GM08714 (cell line): Measurements from ENCODE around the gene JPH3.

Experiments used
- H3K4me3 ChIP-seq: fragments of 200-500 bp; sonication (Bioruptor generic); 2 replicates; pipeline ENCODE4 v1.5.1; 2014; ENCODE audit warnings: mild to moderate bottlenecking, low read length, inconsistent platforms
- ZNF274 ChIP-seq: IDR thresholded peaks from 2 replicates; pipeline ENCODE4 v1.6.1; 2012; ENCODE audit warnings: mild to moderate bottlenecking, low read depth, low read length

Gene JPH3

GRCh38 chr16:87688876-87689815 is 86.8 kb downstream of the JPH3 start:
- TF ChIP-seq ZNF274, result no peak
- H3K4me3 ChIP-seq, result no peak overlapping the region

DNA sequence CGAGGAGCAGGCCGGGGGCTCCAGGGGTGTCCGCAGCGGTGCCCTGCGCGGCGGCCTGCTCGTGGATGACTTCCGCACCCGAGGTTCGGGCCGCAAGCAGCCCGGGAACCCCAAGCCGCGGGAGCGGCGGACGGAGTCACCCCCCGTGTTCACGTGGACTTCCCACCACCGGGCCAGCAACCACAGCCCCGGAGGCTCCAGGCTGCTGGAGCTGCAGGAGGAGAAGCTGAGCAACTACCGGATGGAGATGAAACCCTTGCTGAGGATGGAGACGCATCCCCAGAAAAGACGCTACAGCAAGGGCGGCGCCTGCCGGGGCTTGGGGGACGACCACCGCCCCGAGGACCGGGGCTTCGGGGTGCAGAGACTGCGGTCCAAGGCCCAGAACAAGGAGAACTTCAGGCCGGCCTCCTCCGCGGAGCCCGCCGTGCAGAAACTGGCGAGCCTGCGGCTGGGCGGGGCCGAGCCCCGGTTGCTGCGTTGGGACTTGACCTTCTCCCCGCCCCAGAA is 87.7 kb downstream of the JPH3 start:
- no peak overlapping the region for H3K4me3 ChIP-seq
- TF ChIP-seq ZNF274, result no peak

GRCh38 chr16:87690911-87691685 is 88.8 kb downstream of the JPH3 start:
- no peak overlapping the region for H3K4me3 ChIP-seq
- no peak for TF ChIP-seq ZNF274

DNA sequence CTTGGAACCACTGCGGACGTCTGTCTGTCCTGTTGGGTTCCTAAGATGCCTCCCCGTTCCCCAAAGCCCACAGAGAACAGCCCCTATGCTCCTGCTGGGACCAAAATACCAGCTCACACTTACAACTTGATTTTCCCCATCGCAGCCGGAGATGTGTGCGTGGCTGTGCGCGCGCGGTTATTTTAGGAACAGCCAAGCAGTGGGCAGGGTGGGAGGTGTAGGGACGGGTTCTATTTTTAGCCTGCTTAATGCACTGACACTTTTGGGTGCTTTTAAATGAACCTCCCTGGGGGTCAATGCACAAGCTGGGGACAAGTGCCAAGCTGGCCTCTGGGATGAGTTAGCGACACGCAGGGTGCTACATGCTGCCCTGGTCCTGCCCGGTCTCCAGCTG is 89.4 kb downstream of the JPH3 start:
- no peak overlapping the region for H3K4me3 ChIP-seq
- TF ChIP-seq ZNF274, result no peak

- no peak for TF ChIP-seq ZNF274
- H3K4me3 ChIP-seq, result no peak overlapping the region
Measured at GRCh38 chr16:87692176-87692575, 89.9 kb downstream of the JPH3 start.

DNA sequence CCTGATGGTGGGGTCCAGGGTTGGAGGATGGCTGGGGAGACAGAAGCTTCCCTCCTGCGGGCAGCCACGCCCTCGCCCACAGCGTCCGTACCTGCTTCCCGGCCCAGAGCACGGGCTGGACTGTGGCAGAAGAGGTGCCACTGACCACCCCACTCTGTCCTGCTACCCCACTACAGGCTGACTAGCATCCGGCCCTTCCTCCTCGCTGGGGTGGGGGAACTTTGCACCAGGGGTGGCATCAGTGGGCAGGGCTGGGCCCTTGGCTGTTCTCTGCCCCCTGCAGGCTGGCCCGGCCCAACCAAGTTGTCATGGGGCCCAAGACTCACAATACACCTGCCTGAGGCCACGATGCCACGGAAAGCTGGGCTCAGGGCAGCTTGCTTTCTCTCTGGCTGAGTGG is 90.4 kb downstream of the JPH3 start:
- H3K4me3 ChIP-seq, result no peak overlapping the region
- no peak for TF ChIP-seq ZNF274

DNA sequence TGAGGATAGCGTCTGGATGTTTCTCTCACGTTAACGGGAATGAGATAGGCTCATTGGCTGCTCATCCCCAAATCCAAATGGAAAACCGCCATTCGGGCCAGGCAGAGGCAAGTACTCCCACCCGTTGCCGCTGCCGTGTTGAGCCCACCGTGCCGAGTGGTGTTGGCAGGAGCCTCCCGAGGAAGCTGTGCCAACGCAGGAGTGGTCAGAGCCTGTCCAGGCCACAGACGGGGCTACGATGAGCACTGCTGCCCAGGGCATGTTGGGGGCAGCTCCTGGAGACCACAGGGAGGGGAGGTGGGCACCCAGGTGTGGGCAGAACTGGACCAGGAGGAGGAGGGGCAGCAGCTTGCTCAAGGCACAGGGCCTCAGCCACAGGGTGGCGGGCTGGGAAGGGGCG is 91.5 kb downstream of the JPH3 start:
- TF ChIP-seq ZNF274, result no peak
- H3K4me3 ChIP-seq, result no peak overlapping the region

DNA sequence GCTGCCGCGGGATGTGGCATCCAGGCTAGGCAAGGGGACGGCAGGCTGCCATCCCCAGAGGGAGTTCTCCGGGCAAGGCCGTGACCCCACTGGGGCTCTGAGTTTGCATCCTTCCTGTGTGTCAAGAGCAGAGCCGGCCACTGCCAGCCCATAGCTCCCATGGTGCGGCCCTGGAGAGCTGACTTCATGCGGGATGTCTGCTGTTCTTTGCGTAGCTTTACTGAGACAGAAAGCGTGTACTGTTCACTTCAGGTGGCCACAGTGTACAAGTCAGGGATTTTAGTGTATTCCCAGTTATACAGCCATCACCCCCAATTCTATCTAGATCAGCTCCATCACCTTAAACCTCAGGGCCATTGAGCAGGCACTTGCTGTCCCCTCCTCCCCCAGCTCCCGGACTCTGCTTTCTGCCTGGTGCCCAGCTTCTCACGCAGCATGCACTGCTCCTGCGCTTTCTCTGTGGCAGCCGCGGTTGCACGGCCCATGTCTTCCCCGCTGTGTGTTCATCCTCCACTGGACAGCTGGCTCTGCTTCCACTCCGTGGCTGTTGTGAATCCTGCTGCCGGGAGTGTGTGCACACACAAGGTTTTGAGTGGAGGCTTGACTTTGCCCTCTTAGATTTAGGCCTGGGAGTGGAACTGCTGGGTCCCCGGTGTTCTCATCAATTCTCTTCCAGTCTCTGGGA is 92.3 kb downstream of the JPH3 start:
- no peak for TF ChIP-seq ZNF274
- H3K4me3 ChIP-seq, result no peak overlapping the region

GRCh38 chr16:87695534-87695933 is 93.2 kb downstream of the JPH3 start:
- H3K4me3 ChIP-seq, result no peak overlapping the region
- no peak for TF ChIP-seq ZNF274

GRCh38 chr16:87696726-87697125 is 94.4 kb downstream of the JPH3 start:
- TF ChIP-seq ZNF274, result no peak
- no peak overlapping the region for H3K4me3 ChIP-seq

GRCh38 chr16:87697256-87697655 is 94.9 kb downstream of the JPH3 start:
- no peak for TF ChIP-seq ZNF274
- no peak overlapping the region for H3K4me3 ChIP-seq

GRCh38 chr16:87697792-87698191 is 95.5 kb downstream of the JPH3 start:
- TF ChIP-seq ZNF274, result no peak
- no peak overlapping the region for H3K4me3 ChIP-seq

GRCh38 chr16:87698241-87698640 is 95.9 kb downstream of the JPH3 start:
- TF ChIP-seq ZNF274, result no peak

DNA sequence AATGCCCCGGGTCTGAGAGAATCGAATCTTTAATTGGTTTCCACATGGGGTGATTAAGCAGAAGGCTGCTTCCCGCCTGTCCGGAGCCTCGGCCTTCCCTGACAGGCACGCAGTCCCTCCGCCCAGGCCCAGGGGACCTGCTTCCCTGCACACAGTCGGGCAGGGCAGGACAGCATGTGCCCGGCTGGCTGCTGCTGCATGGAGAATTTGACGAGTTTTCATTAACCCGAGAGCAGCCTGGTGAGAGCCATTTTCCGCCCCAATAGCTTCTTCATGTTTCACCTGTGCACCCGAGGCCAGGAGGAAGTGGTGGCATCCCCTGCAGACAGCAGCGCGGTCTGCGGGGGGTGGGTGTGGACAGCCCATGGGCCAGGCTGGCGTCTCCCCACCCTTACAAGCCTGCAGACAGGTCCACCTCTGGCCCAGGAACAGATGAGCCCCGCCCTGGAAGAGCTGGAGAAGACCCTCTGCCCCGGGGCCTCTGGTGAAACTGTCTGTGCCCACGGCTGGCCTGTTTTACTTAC is 96.4 kb downstream of the JPH3 start:
- no peak for TF ChIP-seq ZNF274
- no peak overlapping the region for H3K4me3 ChIP-seq

More at GRCh38 chr16:87698241-87698640, 95.9 kb downstream of the JPH3 start:
- H3K4me3 ChIP-seq, result no peak overlapping the region
